MM.1S (cell line): ENCODE data around the gene GOLT1A.

Source experiments
- DNase-seq: peaks from one replicate; pipeline ENCODE4 v3.0.0-alpha.2; 2015
- H2AFZ ChIP-seq: fragments of 300-600 bp; sonication (generic); 2 replicates; pipeline ENCODE4 v1.6.0; 2016; ENCODE audit warnings: antibody characterized with exemption, low read length
- H3F3A ChIP-seq: fragments of 300-600 bp; sonication (generic); 2 replicates; pipeline ENCODE4 v1.6.1; 2016; ENCODE audit warnings: mild to moderate bottlenecking, antibody characterized with exemption, low read length, moderate library complexity, mixed read lengths; ENCODE audit not compliant: insufficient read depth
- H3K27ac ChIP-seq: fragments of 300-600 bp; sonication (generic); 2 replicates; pipeline ENCODE4 v1.5.1; 2016; ENCODE audit warnings: mild to moderate bottlenecking, low read length
- H3K27me3 ChIP-seq: fragments of 300-600 bp; sonication (generic); replicated peaks from 2 replicates; pipeline ENCODE4 v1.6.0; 2016; ENCODE audit warnings: low read length; ENCODE audit not compliant: insufficient read depth
- H3K36me3 ChIP-seq: fragments of 300-600 bp; sonication (generic); replicated peaks from 2 replicates; pipeline ENCODE4 v1.6.1; 2016; ENCODE audit warnings: mild to moderate bottlenecking, low read length, mixed read lengths; ENCODE audit not compliant: insufficient read depth
- H3K4me1 ChIP-seq: fragments of 300-600 bp; sonication (generic); 2 replicates; pipeline ENCODE4 v1.6.1; 2016; ENCODE audit warnings: low read length, mixed read lengths
- H3K4me2 ChIP-seq: fragments of 300-600 bp; sonication (generic); 2 replicates; pipeline ENCODE4 v1.6.0; 2016; ENCODE audit warnings: low read depth, low read length
- H3K4me3 ChIP-seq: fragments of 300-600 bp; sonication (generic); 2 replicates; pipeline ENCODE4 v1.5.1; 2016; ENCODE audit warnings: low read length, mixed read lengths
- H3K79me2 ChIP-seq: fragments of 300-600 bp; sonication (generic); 2 replicates; pipeline ENCODE4 v1.6.1; 2016; ENCODE audit warnings: mixed run types, low read length, mixed read lengths
- H3K9ac ChIP-seq: fragments of 300-600 bp; sonication (generic); 2 replicates; pipeline ENCODE4 v1.6.1; 2016; ENCODE audit warnings: low read length, mixed read lengths
- H3K9me2 ChIP-seq: fragments of 300-600 bp; sonication (generic); replicated peaks from 2 replicates; pipeline ENCODE4 v1.6.1; 2016; ENCODE audit warnings: mild to moderate bottlenecking, low read length, mixed read lengths; ENCODE audit not compliant: insufficient read depth
- H3K9me3 ChIP-seq: fragments of 300-600 bp; sonication (generic); replicated peaks from 2 replicates; pipeline ENCODE4 v1.6.1; 2016; ENCODE audit warnings: mild to moderate bottlenecking, low read length, mixed read lengths; ENCODE audit not compliant: insufficient read depth
- H4K20me1 ChIP-seq: fragments of 300-600 bp; sonication (generic); 2 replicates; pipeline ENCODE4 v1.6.1; 2016; ENCODE audit warnings: mild to moderate bottlenecking, low read length, moderate library complexity, mixed read lengths; ENCODE audit not compliant: insufficient read depth
- CTCF ChIP-seq: fragments of 300-600 bp; sonication (generic); IDR thresholded peaks from 2 replicates; pipeline ENCODE4 v1.5.1; 2016; ENCODE audit warnings: antibody characterized with exemption, low read length, mixed read lengths
- EZH2 ChIP-seq: fragments of 300-600 bp; sonication (generic); optimal IDR thresholded peaks from 2 replicates; pipeline ENCODE3; 2017; ENCODE audit warnings: low read depth, mild to moderate bottlenecking, antibody characterized with exemption, low read length, mixed read lengths
- EZH2phosphoT487 ChIP-seq: fragments of 300-600 bp; sonication (generic); IDR thresholded peaks from 2 replicates; pipeline ENCODE4 v1.6.1; 2018; ENCODE audit warnings: antibody characterized with exemption, low read length

The GOLT1A gene

DNA sequence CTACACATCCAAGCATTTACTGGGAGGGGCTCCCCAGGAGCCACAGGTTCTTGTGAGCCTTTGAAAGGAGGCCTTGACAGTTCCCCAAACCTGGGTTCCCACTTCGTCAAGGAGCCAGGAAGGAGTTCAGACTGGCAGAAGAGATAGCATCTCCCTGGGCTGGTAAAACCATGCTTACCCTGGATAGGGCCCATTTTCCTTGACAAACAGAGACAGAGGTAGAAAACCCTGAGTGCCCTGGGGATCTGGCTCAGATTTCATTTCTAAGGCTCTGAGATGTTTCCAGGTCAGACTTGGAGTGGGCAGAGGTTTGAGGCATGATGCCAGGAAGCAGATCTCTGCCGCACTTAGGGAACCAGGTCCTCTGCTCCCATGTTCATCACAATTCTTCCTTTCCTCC lies 64.7 kb downstream of the GOLT1A start:
- H3K4me1 ChIP-seq: no peaks in the 10 kb centered on the region
- H3K27ac ChIP-seq: no peak overlapping the region
- peaks cover 30% of the 10 kb centered on the region for H3K27me3 ChIP-seq
- H3K36me3 ChIP-seq: no peaks in the 10 kb centered on the region
- no peak overlapping the region for H3K4me3 ChIP-seq
- no peaks in the 10 kb centered on the region for H4K20me1 ChIP-seq
- no peaks in the 10 kb centered on the region for H3K79me2 ChIP-seq
- no peak overlapping the region for H3K9ac ChIP-seq
- no peaks in the 10 kb centered on the region for H3K9me2 ChIP-seq
- H3K9me3 ChIP-seq: no peaks in the 10 kb centered on the region
- no peak overlapping the region for H2AFZ ChIP-seq
- TF ChIP-seq EZH2phosphoT487 (no peak), EZH2 (no peak), CTCF (no peak)
- no peaks in the 10 kb centered on the region for H3F3A ChIP-seq
- DNase-seq: no peak
- H3K4me2 ChIP-seq: no peak overlapping the region
